Keratinocyte (primary cell): ENCODE measurements around the gene FAF1. TPM values are rescaled to one million over a fixed set of nuclear protein-coding genes. Genes with fewer than 3 reads are reported as not detected.
"Not testable (repeated sequence)": the region's sequence is repeated elsewhere in the genome, so short reads cannot be mapped to it uniquely, and the experiment has no call there.

Experiments
- DNase-seq: peaks from one replicate; pipeline ENCODE4 v3.0.0-alpha.2; 2011; ENCODE audit warnings: low read depth, missing footprints, low spot score
- FAIRE-seq: peaks from 2 replicates; lab custom pipeline; 2011; peaks lifted over from hg19 to GRCh38; lab: Jason Lieb, UNC
- H2AFZ ChIP-seq: 2 replicates; pipeline ENCODE4 v1.6.0; 2012; ENCODE audit warnings: low read length, control low read depth, inconsistent platforms; ENCODE audit not compliant: control insufficient read depth
- H3K27ac ChIP-seq: 2 replicates; pipeline ENCODE4 v1.5.1; 2011; ENCODE audit warnings: low read length; ENCODE audit not compliant: control insufficient read depth, insufficient read depth
- H3K27me3 ChIP-seq: 3 replicates; pipeline ENCODE4 v1.6.0; 2011; ENCODE audit warnings: low read length; ENCODE audit not compliant: control insufficient read depth, insufficient read depth; ENCODE audit errors: extremely low read depth
- H3K36me3 ChIP-seq, 2 experiments: 2 replicates in 1 of 2; 3 replicates in 1 of 2; pipeline ENCODE4 v1.5.1; 2011; ENCODE audit warnings: low read length in 2 of 2, mild to moderate bottlenecking in 1 of 2; ENCODE audit not compliant: control insufficient read depth in 2 of 2, insufficient read depth in 2 of 2; ENCODE audit errors: extremely low read depth in 1 of 2
- H3K4me1 ChIP-seq: 3 replicates; pipeline ENCODE4 v1.5.1; 2011; ENCODE audit warnings: low read length; ENCODE audit not compliant: control insufficient read depth, insufficient read depth; ENCODE audit errors: extremely low read depth
- H3K4me2 ChIP-seq: 3 replicates; pipeline ENCODE4 v1.6.0; 2011; ENCODE audit warnings: low read depth, low read length; ENCODE audit not compliant: control insufficient read depth, insufficient read depth; ENCODE audit errors: extremely low read depth
- H3K4me3 ChIP-seq, 3 experiments: fragments of 200-600 bp in 1 of 3; sonication (generic) in 1 of 3; 2 replicates in 2 of 3; 3 replicates in 1 of 3; pipeline ENCODE4 v1.5.1; 2011 to 2016; ENCODE audit warnings: low read length in 3 of 3, mild to moderate bottlenecking in 3 of 3, control low read depth in 2 of 3, inconsistent platforms in 1 of 3, low read depth in 1 of 3, mixed read lengths in 1 of 3, mixed run types in 1 of 3, moderate library complexity in 1 of 3; ENCODE audit not compliant: control insufficient read depth in 2 of 3, insufficient read depth in 2 of 3; ENCODE audit errors: extremely low read depth in 1 of 3
- H3K79me2 ChIP-seq: 2 replicates; pipeline ENCODE4 v1.6.0; 2012; ENCODE audit warnings: low read length; ENCODE audit not compliant: control insufficient read depth, insufficient read depth
- H3K9ac ChIP-seq: 3 replicates; pipeline ENCODE4 v1.6.0; 2011; ENCODE audit warnings: low read length; ENCODE audit not compliant: control insufficient read depth, insufficient read depth; ENCODE audit errors: extremely low read depth
- H3K9me1 ChIP-seq: 3 replicates; pipeline ENCODE4 v1.6.0; 2011; ENCODE audit warnings: low read length; ENCODE audit not compliant: control insufficient read depth, insufficient read depth; ENCODE audit errors: extremely low read depth
- H3K9me3 ChIP-seq: 2 replicates; pipeline ENCODE4 v1.5.1; 2012; ENCODE audit warnings: low read depth, low read length; ENCODE audit not compliant: control insufficient read depth
- H4K20me1 ChIP-seq: 3 replicates; pipeline ENCODE4 v1.6.0; 2011; ENCODE audit warnings: low read length; ENCODE audit not compliant: control insufficient read depth, insufficient read depth; ENCODE audit errors: extremely low read depth
- CTCF ChIP-seq, 3 experiments: IDR thresholded peaks in 1 of 3; conservative IDR thresholded peaks in 1 of 3; optimal IDR thresholded peaks in 1 of 3; 2 replicates in 2 of 3; 3 replicates in 1 of 3; pipeline versions ENCODE3 to v1.5.1; 2011; ENCODE audit warnings: low read length in 3 of 3, mild to moderate bottlenecking in 3 of 3, moderate library complexity in 2 of 3, control low read depth in 1 of 3, inconsistent platforms in 1 of 3; ENCODE audit not compliant: insufficient read depth in 2 of 3; ENCODE audit errors: extremely low read depth in 1 of 3
- EZH2 ChIP-seq: IDR thresholded peaks from one replicate; pipeline ENCODE4 v1.6.1; 2012; ENCODE audit warnings: inconsistent platforms, mild to moderate bottlenecking, low read length, moderate library complexity
- dilution Hi-C: fragments of 300-500 bp; cut with MboI; formaldehyde crosslinking; loops from one replicate; pipeline ENCODE4 v1.7.0; 2020; ENCODE audit warnings: low sequenced_read_pairs; ENCODE audit not compliant: extremely low pct_ligation_motif_present
- polyA plus RNA-seq, 5 experiments: library from polyadenylated mRNA; depleted of rRNA in 3 of 5; stranded (reverse) in 3 of 5; stranded (forward) in 1 of 5; unstranded in 1 of 5; fragments of >200 nt; gene quantifications; 1 replicate in 1 of 5; 2 replicates in 3 of 5; 3 replicates in 1 of 5; pipeline versions ENCODE4 v1.2.1 to v1.2.3, GENCODE V29; 2011 to 2012; ENCODE audit warnings: missing spikeins in 2 of 5, low read depth in 1 of 5, low replicate concordance in 1 of 5

Gene FAF1
- polyA plus RNA-seq, 1 donor (not counting 4 experiments of a cell fraction or from before 2014, with no cell fraction given), result 33.1 TPM

DNA sequence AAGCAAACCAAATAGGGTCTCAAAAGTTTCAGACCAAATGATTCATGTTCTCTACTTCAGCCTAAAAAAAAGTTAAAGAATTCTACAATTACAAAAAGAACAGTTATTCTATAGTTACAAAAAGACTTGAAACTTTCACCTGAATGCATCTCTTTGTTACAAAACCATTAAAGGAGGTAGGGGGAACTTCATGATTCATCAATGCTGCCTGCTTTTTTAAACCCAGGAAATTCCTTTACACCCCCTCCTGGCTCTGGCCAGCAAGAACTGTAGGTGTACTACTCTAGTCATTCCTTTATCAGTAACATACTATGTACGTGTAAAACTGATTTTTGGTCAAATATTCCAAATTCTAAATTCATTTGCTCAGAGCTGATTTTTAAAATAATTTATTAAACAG is 5.0 kb downstream of the FAF1 start:
- Histone ChIP-seq H3K4me3 (no peak overlapping the region), H3K4me2 (no peak overlapping the region), H2AFZ (no peak overlapping the region), H3K4me1 (peaks cover 3% of the 10 kb centered on the region), H3K9me1 (no peaks in the 10 kb centered on the region), H3K79me2 (peaks cover 73% of the 10 kb centered on the region), H3K9me3 (no peaks in the 10 kb centered on the region), H3K27ac (no peak overlapping the region), H3K9ac (no peak overlapping the region), H3K27me3 (no peaks in the 10 kb centered on the region), H3K36me3 (no peaks in the 10 kb centered on the region), H4K20me1 (no peaks in the 10 kb centered on the region)
- FAIRE-seq (no peak), DNase-seq (no peak)
- TF ChIP-seq CTCF (optimal IDR thresholded peaks at IDR 0.05 in 1 of 3, IDR thresholded peaks at IDR 0.05 in 1 of 3, conservative IDR thresholded peaks at IDR 0.05 in 1 of 3; ENCODE audit: extremely low read depth in 1 of 3, insufficient read depth in 2 of 3, low read length in 3 of 3), result no peak
- no peak for TF ChIP-seq EZH2
- dilution Hi-C loops, result no loop called here

- H3K27me3 ChIP-seq, DNase-seq, H3K4me2 ChIP-seq, H3K36me3 ChIP-seq, H3K27ac ChIP-seq, H3K9me3 ChIP-seq, H3K9ac ChIP-seq, H2AFZ ChIP-seq, H4K20me1 ChIP-seq, H3K9me1 ChIP-seq, H3K4me3 ChIP-seq, dilution Hi-C loops, FAIRE-seq, H3K4me1 ChIP-seq: not testable (repeated sequence)
- H3K79me2 ChIP-seq, result peaks cover 78% of the 10 kb centered on the region
Measured at GRCh38 chr1:50952566-50952965, 7.5 kb downstream of the FAF1 start.

- dilution Hi-C loops, result no loop called here
- peaks cover 6% of the 10 kb centered on the region for H4K20me1 ChIP-seq
- no peak overlapping the region for H3K4me3 ChIP-seq
- no peak overlapping the region for H3K27ac ChIP-seq
- H3K79me2 ChIP-seq, result peaks cover 81% of the 10 kb centered on the region
- TF ChIP-seq CTCF (optimal IDR thresholded peaks at IDR 0.05 in 1 of 3, IDR thresholded peaks at IDR 0.05 in 1 of 3, conservative IDR thresholded peaks at IDR 0.05 in 1 of 3; ENCODE audit: extremely low read depth in 1 of 3, insufficient read depth in 2 of 3, low read length in 3 of 3), result no peak
- no peak for TF ChIP-seq EZH2
- FAIRE-seq, result no peak
- H2AFZ ChIP-seq, result no peak overlapping the region
- H3K4me1 ChIP-seq, result peaks cover 5% of the 10 kb centered on the region
- no peak overlapping the region for H3K4me2 ChIP-seq
- H3K9me3 ChIP-seq, result no peaks in the 10 kb centered on the region
- peaks cover 3% of the 10 kb centered on the region for H3K9me1 ChIP-seq
- H3K9ac ChIP-seq, result no peak overlapping the region
- no peaks in the 10 kb centered on the region for H3K27me3 ChIP-seq
- H3K36me3 ChIP-seq, result peaks cover 0 to 1% of the 10 kb centered on the region in 2 experiments
- no peak for DNase-seq
Measured at GRCh38 chr1:50950396-50950795, 9.7 kb downstream of the FAF1 start.
